GM18520 (cell line): ENCODE data around the gene OR2T35.
"Not testable (repeated sequence)": the region's sequence is repeated elsewhere in the genome, so short reads cannot be mapped to it uniquely, and the experiment has no call there.

Experiments
- ATAC-seq: cut with Tn5 transposase; IDR thresholded peaks from one replicate; pipeline ENCODE4 v1.9.1; 2021; ENCODE audit not compliant: unreplicated experiment

OR2T35 gene

DNA sequence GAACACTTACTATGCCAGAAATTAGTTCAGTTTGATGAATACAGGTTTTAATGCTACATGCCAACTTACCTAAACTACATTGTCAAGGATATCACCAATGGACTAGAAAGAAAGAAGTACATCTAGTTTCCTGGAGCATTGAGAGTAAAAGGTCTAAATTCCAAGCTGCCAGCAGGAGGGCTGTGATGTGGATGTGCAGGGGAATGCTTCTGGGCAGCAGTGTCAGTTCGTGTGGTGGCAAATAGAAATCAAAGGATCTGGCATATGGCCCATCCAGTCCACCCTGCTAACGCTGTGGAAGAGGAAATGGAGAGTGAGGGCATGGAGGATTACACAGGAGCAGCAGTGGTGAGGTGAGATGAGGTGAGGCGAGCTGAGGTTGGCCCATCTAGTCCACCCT lies at the start of gene OR2T35:
Gene OR2T35 (minus strand): TSS at position 101 of the 400 bp plus-strand sequence. CDS start 6,020 bp downstream, outside the sequence.
- not testable (repeated sequence) for ATAC-seq

- ATAC-seq: no peak
Observed at GRCh38 chr1:248691567-248692155, 46.6 kb upstream of the OR2T35 start.

- peak; percentile 46 for ATAC-seq
Observed at GRCh38 chr1:248688527-248689298, 43.6 kb upstream of the OR2T35 start.

DNA sequence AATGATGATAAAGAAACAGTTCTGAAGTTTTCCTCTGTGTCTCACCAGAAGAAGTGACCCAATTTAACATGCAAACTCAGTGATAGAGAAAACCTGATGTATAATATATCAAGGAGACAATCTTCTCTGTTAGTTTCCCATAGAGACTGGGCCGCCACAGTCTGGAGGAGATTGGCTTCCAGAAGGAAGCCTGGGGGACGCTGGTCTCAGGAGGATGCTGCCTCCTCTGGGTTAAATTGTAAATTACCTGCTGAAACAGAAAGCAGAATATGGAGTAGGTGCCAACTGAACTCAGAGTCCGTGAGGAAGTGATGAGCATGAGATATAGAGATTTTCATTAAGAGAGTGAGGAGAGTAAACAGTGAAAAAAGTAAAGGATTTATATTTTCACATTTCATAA lies 41.7 kb upstream of the OR2T35 start:
- peak; percentile 85 for ATAC-seq

GRCh38 chr1:248681651-248682050 lies 36.6 kb upstream of the OR2T35 start:
- no peak for ATAC-seq

DNA sequence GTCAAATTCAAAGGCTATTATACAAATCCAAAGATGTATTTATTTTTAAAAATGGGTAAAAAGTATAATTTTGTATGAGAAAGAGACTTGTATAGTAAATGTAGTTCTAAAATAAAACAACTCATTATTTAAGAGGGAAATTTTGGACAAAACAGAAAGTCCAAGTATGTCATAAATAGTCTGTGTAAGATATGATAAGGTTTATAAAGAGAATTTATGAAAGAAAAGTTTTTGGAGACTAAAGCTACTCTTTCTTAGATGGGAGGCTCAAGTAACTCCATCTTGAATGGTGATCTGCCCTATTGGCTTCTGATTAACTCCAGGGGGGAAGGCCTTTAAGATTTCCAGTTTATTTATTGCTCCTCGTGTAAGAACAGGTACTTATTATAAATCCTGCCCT lies 24.9 kb upstream of the OR2T35 start:
- no peak for ATAC-seq

DNA sequence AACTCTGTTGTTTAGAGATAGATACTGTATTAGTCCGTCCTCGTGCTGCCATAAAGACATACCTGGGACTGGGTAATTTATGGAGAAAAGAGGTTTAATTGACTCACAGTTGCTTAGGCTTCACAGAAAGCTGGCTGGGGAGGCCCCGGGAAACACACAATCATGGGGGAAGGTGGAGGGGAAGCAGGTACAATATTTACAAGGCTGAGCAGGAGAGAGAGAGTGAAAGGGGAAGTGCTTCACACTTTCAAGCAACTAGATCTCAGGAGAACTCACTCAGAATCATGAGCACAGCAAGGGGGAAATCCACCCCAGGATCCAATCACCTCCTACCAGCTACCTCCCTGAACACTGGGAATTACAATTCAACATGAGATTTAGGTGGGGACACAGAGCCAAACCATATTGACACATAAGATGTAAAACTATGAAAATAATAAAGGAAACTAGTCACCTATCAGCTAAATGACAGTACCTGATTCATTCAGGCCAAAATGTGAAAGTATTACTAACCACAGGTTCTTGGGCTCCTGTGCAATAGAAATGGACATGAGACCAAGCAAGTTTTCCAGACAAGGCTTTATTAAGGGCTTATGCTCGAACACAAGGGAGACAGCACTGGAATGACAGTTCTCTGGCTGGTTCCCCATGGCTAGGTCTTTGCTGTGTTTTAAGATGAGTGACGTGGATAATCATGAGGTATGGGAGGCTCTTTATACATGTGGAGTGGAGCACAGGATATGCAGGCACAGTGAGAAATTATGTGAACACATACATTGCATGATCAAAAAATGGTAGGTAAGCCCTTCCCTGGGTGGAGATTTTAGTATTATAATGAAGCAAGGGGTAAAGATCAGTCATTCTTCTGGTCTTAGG lies 18.6 kb upstream of the OR2T35 start:
- ATAC-seq: peak; percentile 80

DNA sequence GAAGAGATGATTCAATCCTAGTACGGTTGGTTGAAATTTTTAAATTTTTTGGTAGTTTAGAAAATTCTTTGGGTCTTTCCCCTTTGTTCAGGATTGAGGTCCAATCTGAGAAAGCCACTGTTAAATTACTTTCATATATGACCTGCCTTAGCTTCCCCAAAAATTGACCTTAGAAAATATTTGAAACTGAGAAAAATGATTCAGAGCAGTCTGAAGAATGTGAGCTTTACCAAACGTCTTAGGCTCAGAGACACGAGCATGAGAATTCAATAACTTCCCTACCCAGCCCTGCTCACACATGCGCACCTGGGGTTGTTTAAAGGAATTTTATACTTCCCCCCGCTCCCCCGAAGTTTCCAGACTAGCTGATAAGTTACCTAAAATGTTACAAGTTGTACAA lies 11.7 kb upstream of the OR2T35 start:
- peak; percentile 50 for ATAC-seq

DNA sequence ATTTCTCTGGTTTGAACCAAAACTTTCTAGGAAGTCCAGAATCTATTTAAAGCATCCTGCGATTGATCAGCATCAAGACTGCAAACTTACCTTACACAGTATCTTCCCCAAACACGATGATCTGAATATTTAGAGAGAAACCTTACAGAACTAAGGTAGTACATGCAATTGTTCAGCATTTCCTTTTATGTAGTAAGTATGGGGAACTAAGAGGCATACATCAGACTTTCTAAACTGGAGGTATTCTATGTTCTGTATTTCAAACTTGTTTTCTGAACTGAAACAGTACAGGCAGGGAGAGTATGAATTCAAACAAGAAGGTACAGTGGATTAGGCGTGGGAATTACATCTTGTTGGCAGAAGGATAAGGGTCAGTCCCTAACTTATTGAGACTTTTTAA lies 10.3 kb upstream of the OR2T35 start, which contains the start of gene OR2T27:
Gene OR2T27 (minus strand): TSS at position 175 of the 400 bp plus-strand sequence. CDS start 4,644 bp downstream, outside the sequence.
- not testable (repeated sequence) for ATAC-seq

GRCh38 chr1:248648770-248649536 lies 3.9 kb upstream of the OR2T35 start:
- not testable (repeated sequence) for ATAC-seq

- peak; percentile 60 for ATAC-seq
Observed at GRCh38 chr1:248642971-248643651, 2.0 kb downstream of the OR2T35 start.

DNA sequence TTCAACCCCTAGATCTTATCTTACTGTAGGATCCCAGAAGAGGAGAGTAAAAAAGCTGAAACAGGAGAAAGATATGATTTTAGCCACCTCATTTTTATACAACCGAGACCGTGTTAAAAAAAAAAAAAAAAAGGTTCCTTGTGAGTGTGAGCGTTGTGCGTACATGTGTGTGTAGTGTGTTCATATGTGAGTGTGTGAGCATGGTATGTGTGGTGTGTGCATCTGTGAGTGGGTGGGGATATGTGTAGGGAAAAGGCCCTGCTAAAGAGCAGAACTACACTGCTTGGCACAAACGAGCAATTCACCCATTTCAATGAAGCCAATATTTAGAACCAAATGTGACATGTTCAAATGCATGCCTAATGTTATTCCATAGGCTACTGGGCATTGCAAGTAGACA lies 3.5 kb downstream of the OR2T35 start:
- not testable (repeated sequence) for ATAC-seq

DNA sequence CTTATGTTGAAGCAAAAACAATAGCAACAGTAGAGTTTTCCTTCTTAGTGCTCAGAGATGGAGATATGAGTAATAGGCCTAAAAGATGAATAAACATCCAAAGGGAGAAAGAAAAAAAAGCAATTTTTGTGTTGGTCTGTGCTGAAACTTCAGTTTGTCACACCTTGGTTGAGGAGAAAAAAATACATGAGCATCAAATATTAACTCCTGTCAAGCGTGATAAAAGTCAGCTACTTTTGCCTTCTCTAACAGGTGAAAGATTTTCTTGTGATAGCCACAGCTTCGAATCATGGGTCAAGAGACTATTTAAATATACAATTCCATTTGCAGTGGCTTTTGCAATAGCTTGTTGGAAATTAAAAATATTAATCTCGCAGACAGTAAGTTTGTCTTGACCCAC lies 4.2 kb downstream of the OR2T35 start:
- peak; percentile 36 for ATAC-seq

- peak; percentile 23 for ATAC-seq
Observed at GRCh38 chr1:248639652-248640051, 5.4 kb downstream of the OR2T35 start.

DNA sequence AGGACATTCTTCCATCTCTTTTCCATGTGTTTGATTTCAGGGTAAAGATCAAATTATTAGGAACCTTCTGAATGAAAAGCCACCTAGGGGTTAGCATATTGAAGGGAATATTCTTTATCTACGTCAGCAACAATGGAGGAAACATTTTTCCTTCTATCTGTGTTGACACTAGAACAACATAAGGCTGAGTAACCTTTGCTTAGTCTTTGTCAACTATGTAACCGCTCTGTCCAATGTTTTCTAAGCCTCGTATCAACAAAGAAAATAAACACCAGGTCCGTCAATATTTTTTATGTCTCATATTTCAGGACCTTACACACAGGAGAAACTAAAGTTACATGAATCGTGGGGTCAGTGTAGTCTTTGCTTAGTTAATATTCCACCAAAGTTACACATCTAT lies 8.5 kb downstream of the OR2T35 start:
- not testable (repeated sequence) for ATAC-seq

DNA sequence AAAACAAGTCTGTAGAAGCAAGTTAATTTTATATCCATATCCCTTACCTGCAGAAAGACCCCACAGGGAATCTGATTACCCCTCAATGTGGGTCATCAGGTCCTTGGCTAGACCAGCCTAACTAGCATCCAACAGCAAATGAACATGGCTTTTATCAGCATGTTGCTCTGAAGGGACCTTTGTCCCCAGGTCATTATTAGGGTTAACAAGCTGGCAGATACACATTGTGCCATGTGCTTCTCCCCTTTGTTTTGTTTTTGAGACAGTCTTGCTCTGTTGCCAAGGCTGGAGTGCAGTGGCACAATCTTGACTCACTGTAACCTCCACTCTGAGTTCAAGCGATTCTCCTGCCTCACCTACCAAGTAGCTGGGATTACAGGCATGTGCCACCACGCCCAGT lies 10.1 kb downstream of the OR2T35 start, which contains the start of gene OR2T11:
Gene OR2T11 (minus strand): TSS at position 101 of the 400 bp plus-strand sequence. CDS start 7,963 bp downstream, outside the sequence.
- not testable (repeated sequence) for ATAC-seq

GRCh38 chr1:248631354-248632008 lies 13.6 kb downstream of the OR2T35 start:
- ATAC-seq: no peak

DNA sequence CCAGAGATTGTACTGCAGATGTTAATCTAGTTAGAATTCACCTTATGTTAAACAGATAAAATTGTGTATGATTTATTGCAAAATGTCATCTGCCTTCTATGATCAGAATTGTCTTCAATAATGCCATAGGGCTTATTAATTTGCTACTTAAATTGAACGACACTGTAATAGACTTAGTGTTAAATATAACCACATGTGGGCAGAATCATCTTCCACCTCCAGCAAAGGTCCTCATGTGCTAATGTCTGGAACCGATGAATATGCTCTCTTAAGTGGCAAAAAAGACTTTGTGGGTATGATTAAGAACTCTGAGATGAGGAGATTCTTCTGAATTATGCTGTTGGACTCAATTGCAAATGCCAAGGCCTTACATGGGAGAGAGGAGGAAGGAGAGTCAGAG lies 14.5 kb downstream of the OR2T35 start:
- ATAC-seq: no peak
